Measurements from ENCODE around the gene TM9SF3. TPM values are rescaled to one million over a fixed set of nuclear protein-coding genes. Genes with fewer than 3 reads are reported as not detected.

TM9SF3 gene
- total and polyA plus RNA-seq, 4 donors: 24.4 to 103 (median 66.7) TPM

DNA sequence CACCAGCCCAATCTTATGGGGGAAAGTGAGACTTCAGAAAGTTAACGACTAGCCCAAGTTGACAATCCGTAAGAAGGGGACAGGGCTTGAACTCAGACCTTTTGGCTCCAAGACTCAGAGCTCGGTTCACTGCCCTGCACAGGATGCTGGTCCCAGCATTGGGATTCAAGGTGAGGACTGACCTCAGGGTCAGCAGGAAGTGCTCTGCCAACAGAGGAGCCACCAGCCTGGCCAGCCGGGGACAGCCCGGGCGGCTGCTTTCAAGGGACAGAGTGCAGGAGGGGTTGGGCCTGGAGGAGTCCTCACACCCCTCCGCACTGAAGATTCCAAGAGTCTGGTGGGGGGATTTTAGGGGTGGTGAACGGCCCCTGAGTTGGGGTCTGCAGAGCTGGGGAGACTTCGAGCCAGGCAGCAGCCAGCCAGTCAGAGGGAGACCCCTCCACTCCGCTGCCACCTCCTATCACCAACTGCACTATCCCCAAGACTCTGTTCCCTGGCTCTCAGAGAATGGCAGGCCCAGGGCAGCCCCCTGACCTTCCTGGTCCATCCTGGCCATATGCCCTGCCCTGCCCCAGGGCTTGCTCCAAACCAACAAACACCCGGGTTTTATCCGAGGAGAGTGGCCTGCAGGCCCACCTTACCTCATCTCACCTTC is 92.8 kb downstream of the TM9SF3 start:
- Histone ChIP-seq H3K36me3 (ENCODE audit: control insufficient read depth in 4 of 4, insufficient read depth in 4 of 4, low read length in 4 of 4) (no peaks in the 10 kb centered on the region), H3K9me3 (ENCODE audit: control insufficient read depth in 4 of 4, insufficient read depth in 3 of 4, low read length in 3 of 4) (peaks cover 0 to 2% (median 0%) of the 10 kb centered on the region in 4 donors), H3K27ac (ENCODE audit: low read depth in 1 of 2, low read length in 1 of 2) (no peak overlapping the region), H3K4me3 (no peak overlapping the region), H3K4me1 (ENCODE audit: control insufficient read depth in 5 of 5, insufficient read depth in 5 of 5, low read length in 5 of 5) (no peaks in the 10 kb centered on the region), H3K27me3 (ENCODE audit: control insufficient read depth in 3 of 3, insufficient read depth in 3 of 3, low read length in 2 of 3) (peaks cover 0 to 13% (median 0%) of the 10 kb centered on the region in 3 donors), H3K9ac (ENCODE audit: insufficient read depth in 1 of 2, low read length in 2 of 2) (no peak overlapping the region)
- no peak for ATAC-seq (ENCODE audit: insufficient read depth, low FRiP score)
- 87 to 94% methylated on average over 12 of the region's 12 CpGs for WGBS, 2 donors
- DNase-seq: no peak
- TF ChIP-seq, protein P1, sequence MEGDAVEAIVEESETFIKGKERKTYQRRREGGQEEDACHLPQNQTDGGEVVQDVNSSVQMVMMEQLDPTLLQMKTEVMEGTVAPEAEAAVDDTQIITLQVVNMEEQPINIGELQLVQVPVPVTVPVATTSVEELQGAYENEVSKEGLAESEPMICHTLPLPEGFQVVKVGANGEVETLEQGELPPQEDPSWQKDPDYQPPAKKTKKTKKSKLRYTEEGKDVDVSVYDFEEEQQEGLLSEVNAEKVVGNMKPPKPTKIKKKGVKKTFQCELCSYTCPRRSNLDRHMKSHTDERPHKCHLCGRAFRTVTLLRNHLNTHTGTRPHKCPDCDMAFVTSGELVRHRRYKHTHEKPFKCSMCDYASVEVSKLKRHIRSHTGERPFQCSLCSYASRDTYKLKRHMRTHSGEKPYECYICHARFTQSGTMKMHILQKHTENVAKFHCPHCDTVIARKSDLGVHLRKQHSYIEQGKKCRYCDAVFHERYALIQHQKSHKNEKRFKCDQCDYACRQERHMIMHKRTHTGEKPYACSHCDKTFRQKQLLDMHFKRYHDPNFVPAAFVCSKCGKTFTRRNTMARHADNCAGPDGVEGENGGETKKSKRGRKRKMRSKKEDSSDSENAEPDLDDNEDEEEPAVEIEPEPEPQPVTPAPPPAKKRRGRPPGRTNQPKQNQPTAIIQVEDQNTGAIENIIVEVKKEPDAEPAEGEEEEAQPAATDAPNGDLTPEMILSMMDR (IDR thresholded peaks at IDR 0.05; ENCODE audit: control extremely low read depth, extremely low read depth): no peak

DNA sequence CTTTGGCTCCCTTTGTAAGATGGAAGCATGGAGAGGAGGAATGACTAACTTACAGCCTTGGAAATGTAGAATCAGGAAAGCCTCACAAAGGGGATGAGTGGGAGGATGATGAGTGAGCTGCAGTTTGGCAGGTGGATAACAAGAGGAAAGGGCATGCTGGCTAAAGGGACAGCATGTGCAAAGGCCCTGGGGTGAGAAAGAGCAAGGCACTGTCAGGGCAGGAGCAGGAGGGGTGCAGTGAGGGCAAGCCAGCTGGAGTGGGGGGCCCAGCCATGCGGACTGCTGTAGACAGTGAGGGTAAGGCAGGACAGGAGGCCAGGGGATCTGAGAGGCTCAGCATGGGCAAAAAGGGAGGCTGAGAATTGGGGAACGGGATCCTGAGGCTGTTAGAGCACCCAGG is 93.6 kb downstream of the TM9SF3 start:
- TF ChIP-seq, protein P1 (IDR thresholded peaks at IDR 0.05; ENCODE audit: control extremely low read depth, extremely low read depth): no peak
- peaks cover 0 to 11% (median 0%) of the 10 kb centered on the region in 3 donors for H3K27me3 ChIP-seq (ENCODE audit: control insufficient read depth in 3 of 3, insufficient read depth in 3 of 3, low read length in 2 of 3)
- DNase-seq: no peak
- peaks cover 0 to 2% (median 0%) of the 10 kb centered on the region in 4 donors for H3K9me3 ChIP-seq (ENCODE audit: control insufficient read depth in 4 of 4, insufficient read depth in 3 of 4, low read length in 3 of 4)
- no peaks in the 10 kb centered on the region for H3K36me3 ChIP-seq (ENCODE audit: control insufficient read depth in 4 of 4, insufficient read depth in 4 of 4, low read length in 4 of 4)
- H3K9ac ChIP-seq (ENCODE audit: insufficient read depth in 1 of 2, low read length in 2 of 2): no peak overlapping the region
- no peak overlapping the region for H3K27ac ChIP-seq (ENCODE audit: low read depth in 1 of 2, low read length in 1 of 2)
- H3K4me3 ChIP-seq: no peak overlapping the region
- no peaks in the 10 kb centered on the region for H3K4me1 ChIP-seq (ENCODE audit: control insufficient read depth in 5 of 5, insufficient read depth in 5 of 5, low read length in 5 of 5)
- WGBS, 2 donors: 82 to 93% methylated on average over 2 of the region's 2 CpGs
- ATAC-seq (ENCODE audit: insufficient read depth, low FRiP score): no peak

DNA sequence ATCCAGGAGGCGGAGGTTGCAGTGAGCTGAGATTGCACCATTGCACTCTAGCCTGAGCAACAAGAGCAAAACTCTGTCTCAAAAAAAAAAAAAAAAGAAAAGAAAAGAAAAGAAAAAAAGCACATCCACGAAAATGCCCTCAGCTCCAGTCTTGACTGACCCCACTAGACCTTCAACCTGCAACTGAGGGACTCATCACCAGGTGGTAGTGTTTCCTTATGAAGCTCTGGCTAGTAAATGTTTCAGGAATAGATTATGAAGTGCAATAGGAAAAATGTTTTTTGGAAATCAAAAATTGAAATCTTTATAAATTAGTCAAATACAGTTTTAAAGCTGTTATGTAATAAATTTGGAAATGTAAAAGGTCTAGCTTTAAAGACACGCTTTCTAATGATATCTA is 95.5 kb downstream of the TM9SF3 start:
- DNase-seq (no peak), ATAC-seq (ENCODE audit: insufficient read depth, low FRiP score) (no peak)
- Histone ChIP-seq H3K9me3 (ENCODE audit: control insufficient read depth in 4 of 4, insufficient read depth in 3 of 4, low read length in 3 of 4) (peaks cover 0 to 2% (median 0%) of the 10 kb centered on the region in 4 donors), H3K27ac (ENCODE audit: low read depth in 1 of 2, low read length in 1 of 2) (no peak overlapping the region), H3K36me3 (ENCODE audit: control insufficient read depth in 4 of 4, insufficient read depth in 4 of 4, low read length in 4 of 4) (no peaks in the 10 kb centered on the region), H3K4me1 (ENCODE audit: control insufficient read depth in 5 of 5, insufficient read depth in 5 of 5, low read length in 5 of 5) (no peaks in the 10 kb centered on the region), H3K9ac (ENCODE audit: insufficient read depth in 1 of 2, low read length in 2 of 2) (no peak overlapping the region), H3K4me3 (no peak overlapping the region), H3K27me3 (ENCODE audit: control insufficient read depth in 3 of 3, insufficient read depth in 3 of 3, low read length in 2 of 3) (peaks cover 0 to 8% (median 0%) of the 10 kb centered on the region in 3 donors)
- TF ChIP-seq, protein P1 (IDR thresholded peaks at IDR 0.05; ENCODE audit: control extremely low read depth, extremely low read depth): no peak
- WGBS, 2 donors: 74 to 80% methylated on average over 3 of the region's 3 CpGs

Data from lung (tissue), 12 donors.